Small intestine (tissue), 4 donors: Measurements from ENCODE around the gene ZNF316. TPM values are rescaled to one million over a fixed set of nuclear protein-coding genes. Genes with fewer than 3 reads are reported as not detected.

ENCODE experiments used
- polyA plus RNA-seq, 4 donors: library from polyadenylated mRNA; stranded (reverse) in 3 of 4; unstranded in 1 of 4; fragments of 200-250 nt in 3 of 4; fragments of 120-200 nt in 1 of 4; gene quantifications; one replicate each; pipeline versions ENCODE4 v1.2.1 to v1.2.3, GENCODE V29; 2013
- donor health status: healthy with polysubstance abuse.
- donor health status: Bipolar disorder and iron deficiency.
- donor health status: healthy.

ZNF316 gene
- polyA plus RNA-seq, 4 donors: 11.6 to 31.4 (median 14.0) TPM

Other genes with a start within 250 kb of the ZNF316 start
- gene DAGLB, start 189.4 kb upstream of the ZNF316 start, polyA plus RNA-seq: 10 to 100 TPM in 3 of 4 donors, 1 to 10 TPM in 1; 8.8 to 22.4 (median 19.1) TPM
- gene KDELR2, start 153.2 kb upstream of the ZNF316 start, polyA plus RNA-seq: 100 to 1,000 TPM in 2 of 4 donors, 10 to 100 TPM in 2; 85.9 to 298 (median 136) TPM
- under 1 TPM in 3 of 4 donors, not detected in 1; 0.22 to 0.90 (median 0.34) TPM for gene GRID2IP, start 85.9 kb upstream of the ZNF316 start, polyA plus RNA-seq
- gene ZDHHC4, start 59.9 kb upstream of the ZNF316 start, polyA plus RNA-seq: 10 to 100 TPM; 34.0 to 67.2 (median 40.0) TPM
- gene INTS15, start 47.3 kb upstream of the ZNF316 start, polyA plus RNA-seq: 10 to 100 TPM; 15.0 to 28.7 (median 16.4) TPM
- 1 to 10 TPM in 2 of 4 donors, under 1 TPM in 1, not detected in 1; 0.81 to 3.5 (median 1.5) TPM for gene ZNF853, start 21.7 kb upstream of the ZNF316 start, polyA plus RNA-seq
- 10 to 100 TPM in 1 of 4 donors, 1 to 10 TPM in 3; 4.5 to 34.5 (median 7.2) TPM for gene ZNF12, start 69.6 kb downstream of the ZNF316 start, polyA plus RNA-seq
- 1 to 10 TPM in 1 of 4 donors, under 1 TPM in 2, not detected in 1; 0.06 to 1.4 (median 0.07) TPM for gene RSPH10B2, start 116.8 kb downstream of the ZNF316 start, polyA plus RNA-seq
- 10 to 100 TPM; 20.5 to 50.8 (median 32.3) TPM for gene CCZ1B, start 189.0 kb downstream of the ZNF316 start, polyA plus RNA-seq